ENCODE results near the gene CBX6. TPM values are rescaled to one million over a fixed set of nuclear protein-coding genes. Genes with fewer than 3 reads are reported as not detected.

The CBX6 gene
- total and polyA plus RNA-seq, 2 of the 8 experiments (the other 6 are each of a cell fraction or from before 2014, with no cell fraction given), result 10.6 to 27.5 TPM

DNA sequence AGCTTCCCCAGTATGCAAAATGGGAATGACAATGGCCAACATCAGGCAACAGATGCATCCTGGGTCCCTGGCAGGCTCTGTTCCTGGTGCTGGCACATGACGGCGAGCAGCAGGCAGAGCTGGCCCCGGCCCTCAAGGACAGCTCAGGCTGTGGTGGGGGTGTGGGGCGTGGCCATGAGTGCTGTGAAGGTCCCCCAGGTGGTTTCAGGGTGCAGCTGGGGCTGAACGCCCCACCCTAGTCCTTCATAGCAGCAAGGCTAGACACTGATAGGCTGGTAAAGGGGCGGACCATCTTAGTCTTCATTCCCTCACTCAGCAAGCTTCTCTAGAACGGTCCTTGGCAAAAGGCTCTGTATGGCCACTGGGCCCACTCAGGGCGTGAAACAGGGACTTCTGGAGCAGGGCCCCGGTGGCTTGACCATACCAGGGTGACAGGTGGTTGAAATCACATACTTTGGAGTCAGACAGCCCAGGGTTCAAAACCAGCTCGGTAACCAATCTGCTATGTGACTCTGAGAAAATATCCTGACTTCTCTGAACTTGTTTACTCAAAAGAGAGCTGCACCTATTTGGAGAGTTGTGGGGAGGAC lies 43.3 kb downstream of the CBX6 start (continued):
- TF ChIP-seq RAD21 (IDR thresholded peaks at IDR 0.05 in 1 of 2, conservative IDR thresholded peaks at IDR 0.05 in 1 of 2; ENCODE audit: low read depth in 2 of 2, low read length in 2 of 2) (no peak), SP2 (IDR thresholded peaks at IDR 0.05; ENCODE audit: low read length) (no peak), MAFK (IDR thresholded peaks at IDR 0.05; ENCODE audit: low read depth, low read length) (no peak), CHD1 (IDR thresholded peaks at IDR 0.05; ENCODE audit: low read depth, low read length) (no peak), HDAC2 (IDR thresholded peaks at IDR 0.05; ENCODE audit: borderline replicate concordance in 1 of 2, low read depth in 2 of 2, low read length in 2 of 2) (no peak)
